GM18520 (cell line): Measurements from ENCODE around the gene INHBB.

ENCODE experiments used
- ATAC-seq: cut with Tn5 transposase; IDR thresholded peaks from one replicate; pipeline ENCODE4 v1.9.1; 2021; ENCODE audit not compliant: unreplicated experiment

The INHBB gene

DNA sequence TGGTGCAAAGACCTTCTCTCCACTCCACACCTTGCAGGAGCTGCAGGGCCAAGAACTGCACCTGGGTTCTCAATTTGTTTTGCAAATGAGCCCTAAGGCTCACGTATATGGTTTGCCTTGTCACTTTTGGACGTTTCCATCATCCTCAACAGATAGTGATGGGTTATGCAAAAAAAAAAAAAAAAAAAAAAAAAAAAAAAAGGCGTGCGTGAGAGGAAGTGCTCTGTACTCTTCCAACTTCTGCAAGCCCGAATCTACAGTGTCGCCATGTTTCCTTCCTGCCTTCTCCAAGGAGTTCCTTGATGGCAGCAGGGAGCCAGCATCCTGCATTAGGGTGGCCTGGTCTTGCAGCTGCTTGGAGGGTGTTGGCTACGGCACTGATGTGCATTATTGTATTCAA, 4.0 kb upstream of the INHBB start:
- ATAC-seq: no peak

DNA sequence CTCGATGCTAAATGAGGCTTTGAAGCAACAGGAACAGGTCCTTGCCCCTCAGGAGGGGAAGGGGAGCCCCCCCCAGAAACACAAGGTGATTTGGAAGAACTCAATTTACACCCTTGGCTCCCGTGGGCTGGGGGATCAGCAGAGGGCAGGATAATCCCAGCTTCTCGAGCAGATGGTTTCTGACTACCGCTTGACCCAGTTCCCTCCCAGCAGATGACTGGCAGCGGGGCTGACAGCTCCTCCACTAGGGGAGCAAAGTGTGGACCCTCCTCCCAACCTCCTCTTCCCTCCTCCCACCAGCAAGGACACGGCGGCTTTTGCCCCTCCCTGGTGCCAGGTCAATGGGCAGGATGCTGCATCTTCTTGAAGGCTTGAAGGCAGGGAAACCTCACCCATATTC, 3.5 kb upstream of the INHBB start:
- ATAC-seq: no peak

DNA sequence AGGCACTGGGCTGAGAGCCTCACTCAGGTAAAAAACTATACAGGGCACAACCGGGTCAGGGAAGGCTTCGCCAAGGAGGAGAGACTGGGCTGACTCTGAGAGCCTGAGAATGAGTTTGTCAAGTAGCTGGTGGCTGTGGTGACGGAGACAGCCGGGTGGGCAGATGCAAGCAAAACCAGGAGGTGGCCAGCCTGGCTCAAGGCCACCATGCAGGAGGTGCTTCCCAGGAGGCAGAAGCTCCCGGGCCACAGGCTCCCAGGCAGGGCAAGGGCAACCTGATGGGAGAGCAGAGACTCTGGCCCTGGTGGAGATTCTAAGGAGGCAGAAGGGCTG, 2.9 kb upstream of the INHBB start:
- ATAC-seq: no peak

DNA sequence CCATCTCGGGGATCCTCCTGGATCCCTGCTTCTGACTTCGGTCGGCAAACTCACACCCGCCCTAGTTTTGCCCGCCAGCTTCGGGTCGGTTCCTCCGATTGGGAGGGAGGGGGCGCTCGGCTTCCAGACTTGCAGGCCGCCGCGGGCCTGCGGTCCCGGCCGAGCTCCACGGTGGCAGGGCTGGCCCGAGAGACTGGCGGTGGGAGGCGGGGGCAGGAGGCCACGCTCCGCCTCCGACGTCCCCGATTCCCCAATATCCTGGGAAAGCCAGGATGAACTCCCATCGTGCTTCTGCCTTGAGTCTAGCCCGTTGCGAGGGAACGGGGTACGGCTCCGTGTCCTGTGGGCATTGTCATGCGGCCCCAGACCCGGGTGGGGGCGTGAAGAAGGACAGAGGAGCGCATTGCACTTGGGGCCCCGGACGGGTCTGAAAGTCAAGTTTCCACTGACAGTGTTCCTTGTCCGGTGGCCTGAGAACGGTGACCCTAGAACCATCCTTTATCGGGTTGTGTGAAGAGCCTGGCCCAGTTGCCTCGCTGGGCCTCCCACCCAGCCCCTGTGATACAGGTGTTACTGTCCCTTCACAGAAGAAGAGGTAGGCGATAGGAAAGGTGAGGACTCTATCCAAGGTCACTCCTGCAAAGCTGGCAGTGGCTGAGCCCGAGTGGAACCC, 2.4 kb upstream of the INHBB start:
- ATAC-seq: no peak

DNA sequence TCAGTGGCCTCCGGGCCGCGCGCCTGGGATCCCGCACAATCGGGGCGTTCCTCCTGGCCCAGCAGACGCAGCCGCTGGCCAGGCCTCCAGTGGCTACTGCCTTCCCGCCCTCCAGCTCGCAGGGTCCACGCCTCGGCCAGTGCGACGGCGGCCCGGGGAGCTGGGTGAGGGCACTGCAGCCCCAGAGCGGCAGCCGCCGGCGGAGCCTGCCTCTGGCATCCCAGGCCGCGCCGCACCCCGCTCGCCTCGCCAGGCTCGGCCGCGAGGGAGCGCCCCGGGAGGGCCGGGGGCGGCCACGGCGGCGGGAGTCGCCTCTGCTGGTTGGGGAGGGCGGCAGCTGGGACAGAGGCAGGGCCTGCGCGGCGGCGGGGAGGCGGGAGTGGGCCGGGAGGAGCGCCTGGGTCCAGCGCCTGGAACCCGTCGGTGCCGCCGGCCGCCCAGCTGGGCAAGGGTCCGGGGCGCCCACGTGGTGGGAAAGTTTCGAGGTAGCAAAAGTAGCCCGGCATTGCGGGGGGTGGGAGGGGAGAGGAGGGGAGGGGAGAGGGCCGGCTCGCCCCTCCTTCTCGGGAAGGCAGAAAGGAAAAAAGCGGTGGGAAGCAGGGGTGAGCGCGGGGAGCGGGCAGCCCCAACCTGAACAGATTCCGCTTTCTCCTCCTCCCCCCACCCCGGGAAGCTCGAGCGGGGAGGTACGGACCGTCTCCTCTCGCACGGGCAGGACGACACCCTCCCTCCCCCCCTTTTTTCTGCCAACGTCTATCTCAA, 1.5 kb upstream of the INHBB start:
- no peak for ATAC-seq

DNA sequence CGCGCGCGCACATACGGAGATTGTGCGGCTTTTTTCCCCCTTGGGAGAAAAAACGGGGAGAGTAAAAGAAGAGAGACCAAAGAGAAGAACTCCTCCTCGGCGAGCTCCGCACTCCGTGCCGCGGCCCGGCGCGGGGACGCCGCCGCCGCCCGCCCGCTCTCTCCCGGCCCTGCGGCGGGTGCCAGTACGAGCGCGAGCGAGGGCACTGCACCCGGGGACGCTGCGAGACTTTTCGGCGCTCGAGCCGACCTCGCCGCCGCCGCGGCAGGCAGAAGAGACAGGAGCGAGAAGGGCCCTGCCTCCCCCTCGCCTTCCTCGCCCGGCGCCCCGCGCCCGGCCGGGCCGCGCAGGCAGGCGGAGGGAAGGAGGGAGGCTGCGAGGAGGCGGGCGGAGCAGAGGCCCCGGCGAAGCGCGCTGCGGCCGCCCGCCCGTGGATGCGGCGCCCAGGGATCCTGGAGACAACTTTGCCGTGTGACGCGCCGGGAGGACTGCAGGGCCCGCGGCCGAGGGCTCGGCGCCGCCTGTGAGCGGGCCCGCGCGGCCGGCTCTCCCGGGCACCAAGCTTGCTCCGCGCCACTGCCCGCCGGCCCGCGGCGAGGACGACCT, 857 bp upstream of the INHBB start:
- ATAC-seq: no peak

DNA sequence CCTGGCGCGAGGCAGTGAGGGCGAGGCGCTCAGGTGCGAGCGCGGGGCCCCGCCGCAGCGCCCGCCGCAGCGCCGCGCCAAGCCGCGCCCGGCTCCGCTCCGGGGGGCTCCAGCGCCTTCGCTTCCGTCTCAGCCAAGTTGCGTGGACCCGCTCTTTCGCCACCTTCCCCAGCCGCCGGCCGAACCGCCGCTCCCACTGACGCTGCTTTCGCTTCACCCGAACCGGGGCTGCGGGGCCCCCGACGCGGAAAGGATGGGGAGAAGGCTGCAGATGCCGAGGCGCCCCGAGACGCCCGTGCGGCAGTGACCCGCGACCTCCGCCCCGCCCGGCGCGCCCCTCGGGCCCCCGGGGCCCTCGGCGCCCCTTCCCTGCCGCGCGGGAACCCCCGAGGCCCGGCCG, 328 bp upstream of the INHBB start:
- ATAC-seq: no peak

DNA sequence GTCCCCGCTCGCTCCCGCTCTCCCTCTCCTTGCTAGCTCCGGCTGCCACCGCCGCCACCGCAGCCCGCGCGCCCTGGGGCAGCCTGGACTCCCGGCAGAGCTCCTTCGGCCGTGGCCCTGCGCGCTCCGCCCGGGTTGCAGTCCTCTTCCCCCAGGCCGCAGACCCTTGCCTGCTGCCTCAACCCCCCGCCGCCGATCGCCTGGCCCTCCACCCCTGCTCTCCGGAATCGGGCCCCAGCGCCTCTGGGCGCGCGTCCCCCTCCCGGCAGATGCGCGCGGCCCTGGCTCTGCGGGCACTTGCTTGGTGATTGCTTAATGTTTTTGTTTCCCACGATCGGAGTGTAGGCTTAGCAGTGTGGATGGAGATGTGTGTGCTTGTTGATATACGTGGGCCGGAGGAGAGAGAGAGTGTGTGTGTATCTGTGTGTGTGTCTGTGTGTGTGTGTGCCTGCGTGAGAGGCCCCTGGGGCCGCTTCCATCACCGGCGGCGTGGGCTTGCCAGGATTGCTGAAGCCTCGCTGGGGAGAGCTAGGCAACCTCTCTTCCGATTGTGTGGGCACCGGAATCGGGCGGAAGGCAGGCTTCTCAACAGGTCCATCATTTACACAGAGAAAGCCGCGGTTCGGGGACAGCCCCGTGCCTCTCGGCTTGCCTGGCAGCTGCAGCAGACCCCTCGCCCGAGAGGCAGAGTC, 877 bp downstream of the INHBB start:
- no peak for ATAC-seq

DNA sequence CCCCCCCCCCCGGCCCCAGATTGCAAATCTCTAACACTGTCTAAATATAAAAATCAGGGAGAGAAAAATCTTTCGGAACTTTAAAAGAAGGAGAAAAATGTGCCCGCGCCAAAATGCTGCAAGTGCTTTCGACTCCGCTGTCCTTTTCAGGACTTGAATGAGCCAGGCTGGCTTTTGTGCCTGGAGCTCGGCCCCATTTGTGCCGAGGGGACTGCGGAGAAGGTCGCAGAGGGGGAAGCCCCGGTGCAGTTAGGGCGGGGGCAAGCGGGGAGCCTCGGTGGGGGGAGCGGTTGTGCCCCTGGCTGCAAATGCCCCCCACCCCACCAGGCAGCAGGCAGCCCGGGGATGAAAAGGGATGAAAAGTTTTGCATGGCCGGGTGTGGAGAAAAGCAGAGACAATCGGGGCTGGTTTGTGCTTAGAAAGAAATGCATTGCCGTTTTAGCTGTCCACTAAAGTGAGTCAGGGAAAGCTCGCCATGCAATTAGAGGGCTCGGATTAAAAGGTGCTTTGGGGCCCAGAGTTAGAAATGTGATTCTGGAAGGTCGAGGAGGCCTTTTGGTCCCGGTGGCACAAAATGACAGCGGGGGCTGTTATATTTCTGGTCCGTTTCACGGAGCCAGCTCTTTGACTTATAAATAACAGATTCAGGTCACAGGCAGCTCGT, 1.6 kb downstream of the INHBB start:
- no peak for ATAC-seq

DNA sequence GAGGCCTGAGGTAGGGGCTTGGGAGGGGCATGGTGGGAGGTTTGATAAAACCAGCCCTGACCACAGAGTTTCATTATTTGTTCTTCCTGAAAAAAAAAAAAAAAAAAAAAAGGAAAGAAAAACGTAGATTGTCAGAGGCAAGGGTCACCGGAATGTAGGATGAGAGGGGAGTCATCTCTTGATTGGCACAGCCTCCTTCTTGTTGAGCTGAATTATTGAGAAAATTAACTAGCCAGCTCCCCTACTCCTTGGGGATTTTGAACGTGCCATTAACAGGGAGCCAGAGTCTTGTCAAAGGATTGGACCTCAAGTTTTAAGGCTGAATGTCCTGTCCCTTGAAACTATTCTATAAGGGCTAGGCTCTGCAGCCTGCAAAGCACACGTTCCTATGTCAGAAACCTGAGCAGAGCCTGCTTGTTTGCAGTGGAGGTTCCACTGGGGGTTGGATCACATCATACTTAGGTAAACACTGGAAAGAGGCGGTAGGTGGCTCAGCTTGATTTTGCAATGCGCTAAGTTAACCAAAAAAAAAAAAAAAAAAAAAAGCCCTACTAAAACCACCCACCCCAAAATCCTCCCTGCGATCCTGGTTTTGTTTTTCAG, 2.3 kb downstream of the INHBB start:
- no peak for ATAC-seq

DNA sequence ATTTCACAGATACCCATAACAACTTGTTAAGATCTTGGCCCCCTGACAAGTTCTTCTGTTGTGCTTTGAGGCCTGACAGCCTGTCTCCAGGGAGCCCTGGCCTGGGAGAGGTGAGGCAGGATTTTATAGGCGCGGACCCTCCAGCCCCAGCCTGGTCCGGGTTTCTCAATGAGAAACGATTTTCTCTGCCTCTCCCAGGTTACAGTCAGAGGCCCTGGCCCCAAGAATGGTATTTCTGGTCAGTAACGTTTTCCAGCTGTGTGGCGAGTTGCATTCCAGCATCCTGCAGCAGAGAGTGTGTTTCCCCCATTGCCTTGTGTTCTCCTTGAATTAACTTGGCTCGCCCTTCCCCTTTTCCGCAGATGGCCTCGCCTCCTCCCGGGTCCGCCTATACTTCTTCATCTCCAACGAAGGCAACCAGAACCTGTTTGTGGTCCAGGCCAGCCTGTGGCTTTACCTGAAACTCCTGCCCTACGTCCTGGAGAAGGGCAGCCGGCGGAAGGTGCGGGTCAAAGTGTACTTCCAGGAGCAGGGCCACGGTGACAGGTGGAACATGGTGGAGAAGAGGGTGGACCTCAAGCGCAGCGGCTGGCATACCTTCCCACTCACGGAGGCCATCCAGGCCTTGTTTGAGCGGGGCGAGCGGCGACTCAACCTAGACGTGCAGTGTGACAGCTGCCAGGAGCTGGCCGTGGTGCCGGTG, 3.0 kb downstream of the INHBB start:
- no peak for ATAC-seq

DNA sequence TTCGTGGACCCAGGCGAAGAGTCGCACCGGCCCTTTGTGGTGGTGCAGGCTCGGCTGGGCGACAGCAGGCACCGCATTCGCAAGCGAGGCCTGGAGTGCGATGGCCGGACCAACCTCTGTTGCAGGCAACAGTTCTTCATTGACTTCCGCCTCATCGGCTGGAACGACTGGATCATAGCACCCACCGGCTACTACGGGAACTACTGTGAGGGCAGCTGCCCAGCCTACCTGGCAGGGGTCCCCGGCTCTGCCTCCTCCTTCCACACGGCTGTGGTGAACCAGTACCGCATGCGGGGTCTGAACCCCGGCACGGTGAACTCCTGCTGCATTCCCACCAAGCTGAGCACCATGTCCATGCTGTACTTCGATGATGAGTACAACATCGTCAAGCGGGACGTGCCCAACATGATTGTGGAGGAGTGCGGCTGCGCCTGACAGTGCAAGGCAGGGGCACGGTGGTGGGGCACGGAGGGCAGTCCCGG, 3.5 kb downstream of the INHBB start:
- ATAC-seq: no peak

DNA sequence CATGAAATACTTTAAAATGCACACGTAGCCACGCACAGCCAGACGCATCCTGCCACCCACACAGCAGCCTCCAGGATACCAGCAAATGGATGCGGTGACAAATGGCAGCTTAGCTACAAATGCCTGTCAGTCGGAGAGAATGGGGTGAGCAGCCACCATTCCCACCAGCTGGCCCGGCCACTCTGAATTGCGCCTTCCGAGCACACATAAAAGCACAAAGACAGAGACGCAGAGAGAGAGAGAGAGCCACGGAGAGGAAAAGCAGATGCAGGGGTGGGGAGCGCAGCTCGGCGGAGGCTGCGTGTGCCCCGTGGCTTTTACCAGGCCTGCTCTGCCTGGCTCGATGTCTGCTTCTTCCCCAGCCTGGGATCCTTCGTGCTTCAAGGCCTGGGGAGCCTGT, 4.1 kb downstream of the INHBB start:
- no peak for ATAC-seq

DNA sequence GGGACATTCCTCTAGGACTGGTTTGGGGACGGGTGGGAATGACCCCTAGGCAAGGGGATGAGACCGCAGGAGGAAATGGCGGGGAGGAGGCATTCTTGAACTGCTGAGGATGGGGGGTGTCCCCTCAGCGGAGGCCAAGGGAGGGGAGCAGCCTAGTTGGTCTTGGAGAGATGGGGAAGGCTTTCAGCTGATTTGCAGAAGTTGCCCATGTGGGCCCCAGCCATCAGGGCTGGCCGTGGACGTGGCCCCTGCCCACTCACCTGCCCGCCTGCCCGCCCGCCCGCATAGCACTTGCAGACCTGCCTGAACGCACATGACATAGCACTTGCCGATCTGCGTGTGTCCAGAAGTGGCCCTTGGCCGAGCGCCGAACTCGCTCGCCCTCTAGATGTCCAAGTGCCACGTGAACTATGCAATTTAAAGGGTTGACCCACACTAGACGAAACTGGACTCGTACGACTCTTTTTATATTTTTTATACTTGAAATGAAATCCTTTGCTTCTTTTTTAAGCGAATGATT, 4.9 kb downstream of the INHBB start:
- no peak for ATAC-seq

DNA sequence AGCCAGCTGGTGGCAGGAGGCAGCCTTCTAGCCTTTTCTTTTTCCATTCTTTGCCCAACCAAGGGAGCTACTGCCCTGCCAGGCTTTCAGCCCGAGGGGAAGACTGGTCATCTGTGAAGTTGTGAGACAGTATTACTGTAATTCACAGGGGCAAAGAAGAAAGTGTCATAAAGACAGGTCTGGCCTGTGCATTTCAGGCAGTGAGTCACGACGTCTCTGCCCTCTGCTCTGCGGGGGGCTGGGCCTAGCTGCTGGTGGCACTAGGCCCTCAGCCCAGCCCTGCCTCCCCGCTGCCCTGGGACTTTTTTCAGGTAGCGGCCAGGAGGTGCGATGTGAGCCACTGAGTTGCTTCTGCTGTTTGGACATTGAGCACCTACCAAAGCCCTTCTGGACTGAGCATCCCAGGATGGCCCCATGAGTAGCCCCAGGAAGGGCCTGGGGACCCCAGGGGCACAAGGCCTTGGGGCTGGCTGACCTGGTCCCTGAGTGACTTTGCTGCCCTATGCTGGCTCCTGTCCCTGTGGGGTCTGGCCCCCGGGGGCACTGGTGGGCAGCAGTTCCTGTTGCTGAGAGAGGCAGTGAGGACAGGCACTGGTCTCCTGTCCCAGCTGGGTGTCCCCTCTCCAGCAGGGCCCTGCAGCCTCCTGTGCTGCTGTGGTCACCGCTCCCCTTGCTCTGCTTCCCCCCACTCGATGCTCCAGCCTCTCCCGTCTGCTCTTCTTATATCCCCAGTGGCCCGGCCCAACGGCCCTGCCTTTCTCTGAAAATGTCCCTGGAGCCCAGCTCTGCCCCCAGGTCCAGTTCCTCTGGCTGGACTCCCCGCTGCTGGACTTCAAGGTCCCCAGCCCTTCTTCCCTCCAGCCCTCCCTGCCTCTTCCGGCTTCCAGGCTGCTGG, 7.0 kb downstream of the INHBB start:
- ATAC-seq: no peak

DNA sequence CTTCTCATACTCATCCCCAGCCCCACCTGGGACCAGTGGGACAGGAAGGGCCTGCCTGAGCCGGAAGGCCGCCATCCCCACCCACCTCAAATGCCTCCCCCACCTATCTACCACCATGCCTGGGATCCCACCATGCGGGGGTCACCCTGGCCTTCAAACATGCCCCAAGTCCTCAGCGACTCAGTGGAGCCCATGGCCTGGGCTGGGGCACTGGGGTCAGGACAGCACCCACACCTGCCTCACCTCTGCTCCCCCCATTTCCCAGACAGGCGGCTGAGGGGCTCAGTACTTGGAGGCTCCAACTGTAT, 7.6 kb downstream of the INHBB start:
- ATAC-seq: no peak

DNA sequence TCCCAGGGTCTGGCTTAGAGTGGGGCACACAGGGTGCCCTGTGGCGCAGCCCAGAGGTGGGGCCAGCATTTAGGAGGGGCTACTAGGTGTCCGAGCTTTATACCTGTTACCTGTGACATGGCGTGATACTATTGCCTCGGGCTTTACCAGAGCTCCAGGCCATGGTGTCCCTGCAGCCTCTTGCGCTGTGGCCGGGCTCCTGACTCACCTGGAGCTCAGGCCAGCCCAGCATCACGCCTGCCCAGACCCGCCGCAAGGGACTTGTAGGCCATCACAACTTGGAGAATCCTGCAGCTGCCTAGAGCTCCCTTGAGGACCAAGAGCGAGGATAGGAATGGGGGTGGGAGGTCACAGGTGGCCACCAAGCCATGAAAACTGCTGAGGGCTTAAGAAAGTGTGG, 8.0 kb downstream of the INHBB start:
- no peak for ATAC-seq

DNA sequence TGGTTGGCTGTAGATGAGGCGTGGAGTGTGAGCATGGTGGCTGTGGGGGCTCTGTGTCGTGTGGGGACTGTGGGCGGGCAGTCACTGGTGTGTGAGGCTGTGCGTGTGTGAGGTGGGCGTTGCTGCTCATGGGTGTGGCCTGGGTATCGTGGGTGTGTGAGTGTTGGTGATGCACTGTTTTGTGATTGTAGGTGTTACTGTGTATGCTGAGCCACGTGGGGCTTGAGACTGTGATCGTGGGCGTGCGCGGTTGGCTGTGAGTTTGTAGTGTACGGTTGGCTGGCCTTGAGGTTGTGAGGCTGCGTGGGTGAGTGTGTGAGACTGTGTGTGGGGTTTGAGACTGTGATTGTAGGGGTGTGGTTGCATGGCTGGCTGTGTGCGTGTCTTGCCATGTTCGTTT, 8.5 kb downstream of the INHBB start:
- no peak for ATAC-seq
